NCI-H2196 (cell line): ENCODE measurements around the gene MCF2L.
"Not testable (repeated sequence)": the region's sequence is repeated elsewhere in the genome, so short reads cannot be mapped to it uniquely, and the experiment has no call there.

Experiments used
- DNase-seq: peaks from one replicate; lab custom pipeline; 2025; ENCODE audit not compliant: unreplicated experiment; lab: John Stamatoyannopoulos, UW

MCF2L gene

DNA sequence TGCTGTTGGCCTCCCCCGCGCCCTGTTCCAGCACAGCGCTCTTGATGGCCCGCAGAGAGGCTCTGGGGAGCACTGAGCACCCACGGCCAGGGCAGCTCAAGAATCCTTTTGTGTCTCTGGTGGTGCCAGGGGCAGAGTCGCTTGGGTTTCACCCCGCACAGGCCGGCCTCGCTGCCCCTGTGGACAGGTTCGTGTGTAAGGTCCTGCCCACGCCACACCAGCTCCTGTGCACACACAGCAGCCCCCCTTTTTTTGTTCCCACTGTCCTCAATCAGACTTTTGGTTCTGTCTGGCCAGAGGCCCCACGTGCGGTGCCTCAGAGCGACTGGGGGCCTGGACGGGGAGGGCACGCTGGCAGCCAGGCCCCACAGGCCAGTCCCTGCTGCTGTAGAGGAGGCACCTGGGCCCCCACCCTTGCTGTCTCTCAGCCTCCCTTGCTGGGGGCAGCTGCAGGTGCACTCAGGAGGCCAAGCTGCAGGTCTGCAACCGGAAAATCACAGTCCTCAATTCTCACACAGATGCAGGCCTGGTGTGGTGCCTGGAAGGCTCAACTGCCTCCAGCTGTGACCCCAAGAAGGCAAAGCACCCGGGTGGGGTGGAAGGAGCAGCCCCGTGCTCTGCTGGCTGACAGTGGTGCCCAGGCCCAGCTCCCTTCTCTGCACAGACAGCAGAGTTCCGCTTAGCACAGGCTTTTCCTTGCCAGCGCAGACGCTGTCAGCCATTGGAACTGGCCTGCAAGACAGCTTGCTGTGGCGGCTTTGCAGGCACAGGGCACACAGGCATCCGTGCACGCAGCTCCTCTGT is 124.0 kb downstream of the MCF2L start:
- no peak for DNase-seq

DNA sequence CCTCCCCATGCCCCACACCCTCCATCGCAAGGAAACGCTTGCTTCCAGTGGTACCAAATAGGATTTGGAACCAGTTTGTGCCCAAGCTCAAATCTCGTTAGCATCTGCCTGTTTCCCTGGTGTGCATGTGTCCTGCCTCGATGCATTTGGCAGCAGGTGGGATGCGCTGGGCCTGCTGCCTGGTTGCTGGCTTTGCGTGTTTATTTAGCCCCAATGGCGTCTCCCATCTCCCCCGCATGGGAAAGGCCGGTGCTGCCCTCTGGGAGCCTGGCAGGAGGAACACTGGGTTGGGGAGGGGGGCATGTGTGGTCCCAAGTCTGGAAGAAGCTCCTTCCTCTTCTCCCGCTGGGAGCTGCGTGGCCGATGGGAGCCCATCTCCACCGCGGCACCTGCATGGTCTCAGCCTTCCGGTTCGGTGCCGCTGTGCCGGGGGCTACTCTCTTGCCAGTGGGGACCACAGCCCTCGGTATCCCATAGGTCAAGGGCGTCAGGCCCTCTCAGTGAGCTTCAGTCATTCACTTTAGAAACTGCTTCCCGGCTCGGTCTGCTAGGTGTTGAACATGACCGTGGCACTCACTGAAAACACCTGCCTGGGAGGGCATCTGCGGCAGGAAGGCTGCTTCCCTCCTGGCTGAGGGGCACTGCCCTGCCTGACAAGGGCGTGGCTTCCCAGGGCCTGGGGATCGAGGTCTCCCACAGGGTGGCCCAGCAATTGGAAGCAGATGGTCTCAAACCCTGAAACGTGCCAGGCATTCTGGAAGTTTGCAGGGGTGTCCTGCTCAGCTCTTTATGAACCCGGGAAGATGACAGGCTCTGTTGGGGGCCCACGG is 124.8 kb downstream of the MCF2L start:
- DNase-seq = no peak

GRCh38 chr13:113094410-113094800 is 125.4 kb downstream of the MCF2L start:
- no peak for DNase-seq

- no peak for DNase-seq
Observed at GRCh38 chr13:113095146-113096051, 126.4 kb downstream of the MCF2L start.

DNA sequence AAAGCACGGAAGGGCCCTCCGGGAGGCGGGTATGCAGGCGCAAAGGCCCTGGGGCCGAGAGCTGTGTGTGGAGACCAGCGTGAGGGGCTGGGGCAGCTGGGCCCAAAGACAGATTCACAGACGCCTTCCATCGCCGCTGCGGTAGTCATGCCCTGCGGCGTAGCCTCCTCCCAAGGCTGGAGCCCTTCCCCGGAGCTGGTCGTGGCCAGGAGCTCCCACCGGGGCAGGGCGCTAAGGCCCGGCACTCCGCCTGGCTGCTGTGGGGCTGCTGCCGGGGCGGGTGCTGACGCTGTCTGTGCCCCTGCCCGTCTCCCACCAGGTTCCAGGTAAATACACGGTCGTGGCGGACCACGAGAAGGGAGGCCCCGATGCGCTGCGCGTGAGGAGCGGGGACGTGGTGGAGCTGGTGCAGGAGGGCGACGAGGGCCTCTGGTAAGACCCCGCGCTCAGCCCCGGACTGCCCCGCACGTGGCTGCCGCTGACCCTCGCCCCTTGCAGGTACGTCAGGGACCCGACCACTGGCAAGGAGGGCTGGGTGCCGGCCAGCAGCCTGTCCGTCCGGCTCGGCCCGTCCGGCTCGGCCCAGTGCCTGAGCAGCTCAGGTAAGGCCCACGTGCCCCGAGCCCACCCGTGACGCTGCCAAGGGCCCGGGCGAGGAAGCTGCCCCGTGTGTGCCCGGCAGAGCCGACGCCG is 127.2 kb downstream of the MCF2L start:
- no peak for DNase-seq

DNA sequence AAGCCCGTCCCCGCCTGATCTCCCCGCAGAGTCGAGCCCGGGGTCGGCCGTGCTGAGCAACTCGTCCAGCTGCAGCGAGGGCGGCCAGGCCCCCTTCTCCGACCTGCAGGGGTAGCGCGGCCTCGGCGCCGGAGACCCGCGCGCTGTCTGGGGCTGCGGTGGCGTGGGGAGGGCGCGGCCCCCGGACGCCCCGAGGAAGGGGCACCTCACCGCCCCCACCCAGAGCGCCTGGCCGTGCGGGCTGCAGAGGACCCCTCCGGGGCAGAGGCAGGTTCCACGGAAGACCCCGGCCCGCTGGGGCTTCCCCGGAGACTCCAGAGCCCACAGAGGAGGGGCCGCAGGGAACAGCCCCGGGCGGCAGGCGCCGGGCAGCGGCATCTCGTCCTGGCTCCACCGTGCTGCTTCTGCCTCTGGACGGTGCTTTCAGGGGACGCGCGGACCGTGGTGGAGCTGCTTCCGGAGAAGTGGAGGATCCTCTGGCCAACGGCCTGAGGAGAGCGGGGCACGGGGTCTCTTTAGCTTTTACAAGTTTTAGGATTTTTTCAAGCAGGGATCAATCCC is 127.8 kb downstream of the MCF2L start:
- no peak for DNase-seq

- no peak for DNase-seq
Observed at GRCh38 chr13:113097651-113098050, 128.6 kb downstream of the MCF2L start.

- DNase-seq = no peak
Observed at GRCh38 chr13:113098162-113098732, 129.2 kb downstream of the MCF2L start.

DNA sequence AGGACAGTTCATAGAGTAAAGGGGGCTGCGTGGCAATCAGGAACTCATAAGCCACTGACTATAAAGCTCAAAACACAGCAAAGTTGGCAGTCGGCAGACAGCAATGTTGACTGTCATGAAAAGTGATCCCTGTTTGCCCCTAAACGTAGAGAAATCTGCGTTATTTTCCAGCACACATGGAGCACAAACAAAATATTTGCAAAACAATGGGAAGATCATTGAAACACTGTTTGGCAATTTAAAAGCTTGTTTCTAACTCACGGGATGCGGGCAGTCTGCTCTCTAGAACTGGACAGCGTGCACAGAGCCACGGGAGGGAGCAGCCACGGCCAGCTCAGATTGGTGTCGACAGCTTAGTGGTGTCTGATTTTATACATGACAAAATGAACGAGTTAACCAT is 130.1 kb downstream of the MCF2L start:
- no peak for DNase-seq

DNA sequence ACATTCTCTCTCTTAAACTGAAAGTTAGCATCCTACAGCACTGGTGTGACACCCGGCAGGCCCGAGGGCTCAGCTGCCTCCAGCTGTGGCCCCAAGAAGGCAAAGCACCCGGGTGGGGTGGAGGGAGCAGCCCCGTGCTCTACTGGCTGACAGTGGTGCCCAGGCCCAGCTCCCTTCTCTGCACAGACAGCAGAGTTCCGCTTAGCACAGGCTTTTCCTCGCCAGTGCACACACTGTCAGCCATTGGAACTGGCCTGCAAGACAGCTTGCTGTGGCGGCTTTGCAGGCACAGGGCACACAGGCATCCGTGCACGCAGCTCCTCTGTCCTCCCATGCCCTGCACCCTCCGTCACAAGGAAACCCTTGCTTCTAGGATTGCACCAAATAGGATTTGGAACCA is 133.3 kb downstream of the MCF2L start:
- DNase-seq = not testable (repeated sequence)

GRCh38 chr13:113102727-113103126 is 133.7 kb downstream of the MCF2L start:
- DNase-seq = no peak

DNA sequence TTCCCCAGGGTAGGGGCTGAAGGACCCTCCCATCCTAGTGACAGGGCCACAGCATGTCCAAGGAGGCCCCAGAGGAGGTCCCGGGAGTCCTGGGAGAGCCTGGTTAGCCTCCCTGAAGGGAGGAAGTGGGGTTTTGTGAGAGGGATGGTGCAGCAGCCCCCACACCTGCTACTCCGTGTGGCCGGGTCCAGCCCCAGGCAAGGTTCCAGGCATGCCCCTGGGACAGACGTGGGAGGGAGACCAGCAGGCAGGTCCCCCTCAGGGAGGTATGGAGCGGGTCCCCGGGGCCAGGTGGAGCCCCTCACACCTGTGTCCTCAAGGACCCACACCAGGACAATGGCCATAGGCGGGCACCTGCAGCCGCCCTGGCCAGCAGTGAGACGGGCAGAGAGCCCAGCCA is 134.6 kb downstream of the MCF2L start:
- DNase-seq = no peak

DNA sequence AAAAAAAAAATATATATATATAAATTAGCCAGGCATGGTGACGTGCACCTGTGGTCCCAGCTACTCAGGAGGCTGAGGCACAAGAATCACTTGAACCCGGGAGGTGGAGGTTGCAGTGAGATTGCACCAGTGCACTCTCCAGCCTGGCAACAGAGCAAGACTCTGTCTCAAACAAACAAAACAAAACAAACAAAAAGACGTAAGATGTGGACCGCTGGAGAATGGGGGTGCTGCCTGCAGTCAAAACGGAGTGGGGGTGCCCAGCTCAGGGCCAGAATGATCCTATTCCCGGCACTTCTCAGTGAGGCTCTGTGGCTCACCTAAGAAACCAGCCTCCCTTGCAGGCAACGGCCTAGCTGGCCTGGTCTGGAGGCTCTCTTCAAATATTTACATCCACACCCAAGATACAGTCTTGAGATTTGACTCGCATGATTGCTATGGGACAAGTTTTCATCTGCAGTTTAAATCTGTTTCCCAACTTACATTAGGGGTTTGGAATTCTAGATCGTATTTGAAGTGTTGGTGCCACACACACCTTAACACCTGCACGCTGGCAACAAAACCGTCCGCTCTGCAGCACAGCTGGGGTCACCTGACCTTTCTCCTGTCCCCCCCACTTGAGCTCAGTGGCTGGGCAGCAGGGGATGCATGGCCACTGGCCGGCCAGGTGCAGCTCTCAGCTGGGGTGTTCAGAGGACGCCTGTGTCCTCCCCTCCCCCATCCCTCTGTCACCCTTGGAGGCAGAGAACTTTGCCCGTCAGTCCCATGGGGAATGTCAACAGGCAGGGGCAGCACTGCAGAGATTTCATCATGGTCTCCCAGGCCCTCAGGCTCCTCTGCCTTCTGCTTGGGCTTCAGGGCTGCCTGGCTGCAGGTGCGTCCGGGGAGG is 136.3 kb downstream of the MCF2L start, which contains the start of gene F7:
Gene F7, plus strand, starts transcription at position 760 of the 889 bp plus-strand sequence. Its CDS starts 51 bp downstream, at position 811.
- DNase-seq = no peak

- no peak for DNase-seq
Observed at GRCh38 chr13:113105921-113106452, 137.0 kb downstream of the MCF2L start.

DNA sequence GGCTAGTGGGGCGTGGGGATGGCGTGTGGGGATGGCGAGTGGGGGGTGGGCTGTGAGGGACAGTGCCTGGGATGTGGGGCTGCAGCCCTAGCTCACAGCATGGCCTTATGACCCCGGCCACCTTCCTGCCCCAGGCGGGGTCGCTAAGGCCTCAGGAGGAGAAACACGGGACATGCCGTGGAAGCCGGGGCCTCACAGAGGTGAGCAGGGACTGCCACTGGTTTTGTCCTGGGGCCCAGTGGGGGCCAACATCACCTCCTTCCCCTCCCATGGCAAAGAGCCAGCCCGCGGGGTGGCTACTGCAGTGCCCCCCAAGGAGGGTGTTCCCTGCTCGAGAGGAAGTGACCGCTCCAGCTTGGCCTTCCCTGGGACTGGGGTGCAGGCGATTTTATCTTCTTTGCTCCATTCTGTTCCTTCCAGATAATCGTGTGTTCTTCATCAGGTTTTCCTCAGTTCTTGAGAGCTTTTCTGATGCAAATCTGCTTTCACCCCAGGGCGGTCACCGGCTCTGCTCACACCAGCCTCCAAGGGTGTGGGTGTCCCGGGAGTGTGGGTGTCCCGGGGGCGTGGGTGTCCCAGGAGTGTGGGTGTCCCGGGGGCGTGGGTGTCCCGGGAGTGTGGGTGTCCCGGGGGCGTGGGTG is 137.8 kb downstream of the MCF2L start:
- no peak for DNase-seq

DNA sequence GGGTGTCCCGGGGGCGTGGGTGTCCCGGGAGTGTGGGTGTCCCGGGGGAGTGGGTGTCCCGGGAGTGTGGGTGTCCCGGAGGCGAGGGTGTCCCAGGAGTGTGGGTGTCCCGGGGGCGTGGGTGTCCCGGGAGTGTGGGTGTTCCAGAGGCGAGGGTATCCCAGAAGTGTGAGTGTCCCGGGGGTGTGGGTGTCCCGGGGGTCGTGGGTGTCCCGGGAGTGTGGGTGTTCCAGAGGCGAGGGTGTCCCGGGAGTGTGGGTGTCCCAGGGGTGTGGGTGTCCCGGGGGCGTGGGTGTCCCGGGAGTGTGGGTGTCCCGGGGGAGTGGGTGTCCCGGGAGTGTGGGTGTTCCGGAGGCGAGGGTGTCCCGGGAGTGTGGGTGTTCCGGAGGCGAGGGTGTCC is 139.5 kb downstream of the MCF2L start:
- DNase-seq = not testable (repeated sequence)

GRCh38 chr13:113109151-113110047 is 140.4 kb downstream of the MCF2L start:
- DNase-seq = no peak
